Measurements from ENCODE around the gene CACNA1C.

GRCh38 chr12:2258025-2258424, 205.2 kb downstream of the CACNA1C start:
- TF ChIP-seq, protein P1, sequence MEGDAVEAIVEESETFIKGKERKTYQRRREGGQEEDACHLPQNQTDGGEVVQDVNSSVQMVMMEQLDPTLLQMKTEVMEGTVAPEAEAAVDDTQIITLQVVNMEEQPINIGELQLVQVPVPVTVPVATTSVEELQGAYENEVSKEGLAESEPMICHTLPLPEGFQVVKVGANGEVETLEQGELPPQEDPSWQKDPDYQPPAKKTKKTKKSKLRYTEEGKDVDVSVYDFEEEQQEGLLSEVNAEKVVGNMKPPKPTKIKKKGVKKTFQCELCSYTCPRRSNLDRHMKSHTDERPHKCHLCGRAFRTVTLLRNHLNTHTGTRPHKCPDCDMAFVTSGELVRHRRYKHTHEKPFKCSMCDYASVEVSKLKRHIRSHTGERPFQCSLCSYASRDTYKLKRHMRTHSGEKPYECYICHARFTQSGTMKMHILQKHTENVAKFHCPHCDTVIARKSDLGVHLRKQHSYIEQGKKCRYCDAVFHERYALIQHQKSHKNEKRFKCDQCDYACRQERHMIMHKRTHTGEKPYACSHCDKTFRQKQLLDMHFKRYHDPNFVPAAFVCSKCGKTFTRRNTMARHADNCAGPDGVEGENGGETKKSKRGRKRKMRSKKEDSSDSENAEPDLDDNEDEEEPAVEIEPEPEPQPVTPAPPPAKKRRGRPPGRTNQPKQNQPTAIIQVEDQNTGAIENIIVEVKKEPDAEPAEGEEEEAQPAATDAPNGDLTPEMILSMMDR (conservative IDR thresholded peaks at IDR 0.05) = no peak
- no peak for TF ChIP-seq ZFX (IDR thresholded peaks at IDR 0.05)

Measured in C4-2B (cell line).